HG02759 (cell line): ENCODE results near the gene AGPAT4.

Experiments used
- ATAC-seq: cut with Tn5 transposase; IDR thresholded peaks from one replicate; pipeline ENCODE4 v1.9.1; 2021; ENCODE audit warnings: mild to moderate bottlenecking, moderate library complexity; ENCODE audit not compliant: unreplicated experiment

The AGPAT4 gene

DNA sequence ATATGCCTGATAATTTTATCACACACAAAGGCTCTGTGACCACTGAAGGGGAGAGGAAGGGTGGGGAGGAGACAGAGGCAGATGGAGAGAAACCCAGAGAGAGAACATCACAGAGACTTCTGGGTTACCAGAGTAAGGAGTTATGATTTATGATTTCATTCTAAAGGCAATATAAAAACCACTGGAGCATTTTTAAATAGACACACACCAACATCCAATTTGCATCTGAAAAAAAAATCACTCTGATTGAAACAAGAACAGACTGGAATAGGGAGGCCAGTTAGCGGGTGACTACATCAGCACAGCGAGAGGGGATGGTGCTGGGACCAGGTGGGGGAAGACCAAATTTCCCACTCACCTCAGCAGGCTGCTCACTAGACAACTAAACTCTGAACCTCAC is 104.8 kb downstream of the AGPAT4 start:
- no peak for ATAC-seq

DNA sequence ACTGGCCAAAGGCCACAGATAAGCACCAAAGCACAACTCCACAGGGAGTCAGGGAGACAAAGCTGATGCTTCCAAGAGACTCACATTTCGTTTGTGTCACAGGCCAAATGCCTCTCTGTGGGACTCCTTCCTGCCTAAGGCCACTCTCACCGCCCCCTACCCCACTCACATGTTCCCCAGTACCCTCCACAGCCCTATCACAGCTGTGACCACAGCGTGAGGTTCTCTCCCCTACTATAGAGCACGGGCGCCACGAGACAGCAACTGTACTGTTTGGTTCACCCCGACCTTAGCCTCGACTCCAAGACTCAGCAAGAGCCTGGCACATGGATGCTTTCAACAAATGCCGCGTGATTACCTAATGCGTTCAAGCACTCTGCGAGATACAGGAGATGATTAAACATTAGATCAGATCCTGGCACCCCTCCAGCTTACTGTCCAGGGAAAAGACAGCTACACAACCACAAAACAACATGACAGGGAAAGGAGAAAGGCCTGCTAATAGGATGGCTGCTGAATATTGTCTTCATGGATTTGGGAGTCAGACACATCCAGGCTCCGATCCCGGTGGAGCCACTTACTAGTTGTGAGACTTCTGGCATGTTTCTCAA is 105.5 kb downstream of the AGPAT4 start:
- no peak for ATAC-seq

DNA sequence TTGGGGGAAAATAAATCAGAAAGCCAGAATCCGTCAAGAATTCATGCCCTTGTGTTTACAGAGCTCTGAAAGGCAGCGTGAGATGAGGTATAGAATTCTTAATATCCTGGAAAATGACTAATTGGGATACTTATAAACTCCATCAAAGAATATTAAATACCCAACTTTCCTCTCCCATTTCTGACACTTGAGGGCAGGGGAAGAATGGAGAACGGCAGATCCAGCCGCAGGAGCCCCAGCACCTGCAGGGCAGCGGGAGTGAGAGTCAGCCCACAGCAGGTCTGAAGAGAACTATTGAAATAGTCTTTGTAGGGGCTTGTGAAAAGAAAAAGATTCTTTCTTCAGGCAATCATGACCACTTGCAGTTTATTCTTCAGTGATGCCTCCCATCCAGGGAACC is 107.2 kb downstream of the AGPAT4 start:
- no peak for ATAC-seq

DNA sequence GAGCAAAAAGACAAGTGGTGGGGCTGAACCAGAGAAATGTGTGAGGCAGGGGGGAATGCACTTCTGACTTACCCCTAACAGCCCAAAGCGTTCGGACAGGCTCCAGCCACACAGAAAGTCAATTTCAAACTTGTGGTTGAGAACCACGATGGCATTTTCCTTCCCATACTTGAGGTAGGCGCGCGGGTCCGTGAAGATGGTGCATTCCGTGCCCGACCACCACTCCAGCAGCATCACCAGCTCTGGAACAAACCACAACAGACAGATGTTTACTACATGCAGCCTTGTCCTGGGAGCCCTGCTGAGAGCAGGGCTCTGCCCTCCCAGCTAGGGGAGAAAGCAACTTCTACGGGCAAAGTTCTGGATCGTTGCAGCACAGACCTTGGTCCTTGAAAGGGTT is 107.7 kb downstream of the AGPAT4 start:
- no peak for ATAC-seq

GRCh38 chr6:161164182-161164625 is 109.7 kb downstream of the AGPAT4 start:
- no peak for ATAC-seq

DNA sequence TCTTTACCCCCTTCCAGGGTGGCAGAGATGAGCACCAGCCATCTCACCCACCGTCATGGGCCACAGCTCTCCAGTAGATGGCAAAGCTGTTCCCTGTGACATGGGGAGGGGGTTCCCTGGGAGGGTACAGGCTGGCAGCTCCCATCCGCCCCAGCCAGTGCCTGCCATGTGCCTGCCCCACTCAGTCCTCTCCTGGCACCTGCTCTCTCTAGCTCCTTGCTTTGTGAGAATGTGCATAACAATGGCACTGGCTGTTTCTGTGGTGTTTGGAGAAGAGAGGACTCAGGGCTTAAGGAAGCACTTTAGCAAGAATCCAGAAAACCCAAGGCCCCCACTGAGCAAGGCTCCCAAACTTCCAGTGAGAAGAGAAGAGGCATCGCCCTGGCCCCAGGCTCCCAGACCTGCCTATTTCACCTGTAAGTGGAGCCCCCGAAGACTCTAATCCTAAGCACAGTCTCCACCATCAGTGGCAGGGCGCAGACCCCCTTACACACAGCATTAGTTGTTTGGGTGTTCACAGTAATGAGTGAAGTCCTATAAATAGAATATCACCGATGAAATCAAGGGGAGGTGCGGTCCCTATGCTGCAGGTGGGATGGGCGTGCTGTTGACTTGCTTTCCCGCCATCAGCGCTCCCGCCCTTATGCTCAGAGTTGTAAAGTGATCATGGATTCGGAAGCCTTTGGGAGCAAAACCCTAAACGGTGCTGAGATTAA is 110.2 kb downstream of the AGPAT4 start:
- ATAC-seq, result no peak

GRCh38 chr6:161162722-161163121 is 111.1 kb downstream of the AGPAT4 start:
- no peak for ATAC-seq

DNA sequence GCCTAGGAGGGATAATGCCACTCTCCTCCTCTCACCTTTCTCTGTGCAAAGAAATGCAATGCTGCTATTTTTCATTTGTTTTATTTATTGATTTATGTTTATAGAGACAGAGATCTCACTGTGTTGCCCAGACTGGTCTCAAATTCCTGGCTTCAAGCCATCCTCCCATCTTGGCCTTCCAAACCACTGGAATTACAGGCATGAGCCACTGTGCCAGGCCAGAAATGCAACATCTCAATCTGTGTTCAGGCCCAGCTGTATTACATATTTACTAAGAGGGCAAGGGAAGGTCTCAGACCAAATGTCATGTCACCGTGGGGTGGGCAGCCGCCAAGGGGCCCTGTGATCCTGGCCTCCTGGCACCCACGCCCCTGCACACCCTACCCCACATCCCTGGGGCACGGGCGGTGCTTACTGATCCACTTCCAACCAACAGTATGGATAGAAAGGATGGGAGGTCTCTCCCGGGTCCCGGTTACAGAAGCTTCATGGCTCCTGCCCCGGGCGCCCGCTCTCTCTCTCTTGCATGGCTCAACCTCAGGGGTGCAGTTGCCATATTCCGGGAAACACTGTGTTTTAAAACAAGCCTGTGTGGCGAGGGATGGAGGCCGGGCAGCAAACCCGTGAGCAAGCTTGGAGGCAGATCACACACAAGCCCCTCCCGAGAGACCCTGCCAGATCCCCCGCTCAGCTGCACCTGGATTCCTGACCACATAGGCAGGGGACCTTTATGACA is 111.8 kb downstream of the AGPAT4 start:
- ATAC-seq, result no peak

DNA sequence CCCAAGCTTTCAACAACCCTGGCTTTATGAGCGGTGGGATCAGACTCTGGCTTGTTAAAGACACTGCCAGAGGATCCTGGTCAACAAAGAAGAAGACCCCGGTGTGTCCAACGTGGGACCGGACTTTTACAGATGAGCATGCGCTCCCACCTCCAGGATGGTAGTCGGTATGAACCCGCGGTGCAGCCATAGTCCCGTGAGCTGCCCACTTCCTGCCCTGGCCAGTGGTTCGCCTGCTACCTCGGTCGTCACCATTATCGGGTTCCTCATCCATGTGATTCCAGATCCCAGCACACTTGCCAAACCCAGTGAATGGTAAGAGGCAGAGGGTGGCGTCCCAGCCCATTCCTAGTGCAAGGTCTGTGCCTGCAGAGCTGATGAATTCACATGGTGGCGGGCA is 112.7 kb downstream of the AGPAT4 start:
- no peak for ATAC-seq

GRCh38 chr6:161154796-161155335 is 119.0 kb downstream of the AGPAT4 start:
- ATAC-seq, result no peak

GRCh38 chr6:161153725-161154124 is 120.1 kb downstream of the AGPAT4 start:
- ATAC-seq, result no peak

DNA sequence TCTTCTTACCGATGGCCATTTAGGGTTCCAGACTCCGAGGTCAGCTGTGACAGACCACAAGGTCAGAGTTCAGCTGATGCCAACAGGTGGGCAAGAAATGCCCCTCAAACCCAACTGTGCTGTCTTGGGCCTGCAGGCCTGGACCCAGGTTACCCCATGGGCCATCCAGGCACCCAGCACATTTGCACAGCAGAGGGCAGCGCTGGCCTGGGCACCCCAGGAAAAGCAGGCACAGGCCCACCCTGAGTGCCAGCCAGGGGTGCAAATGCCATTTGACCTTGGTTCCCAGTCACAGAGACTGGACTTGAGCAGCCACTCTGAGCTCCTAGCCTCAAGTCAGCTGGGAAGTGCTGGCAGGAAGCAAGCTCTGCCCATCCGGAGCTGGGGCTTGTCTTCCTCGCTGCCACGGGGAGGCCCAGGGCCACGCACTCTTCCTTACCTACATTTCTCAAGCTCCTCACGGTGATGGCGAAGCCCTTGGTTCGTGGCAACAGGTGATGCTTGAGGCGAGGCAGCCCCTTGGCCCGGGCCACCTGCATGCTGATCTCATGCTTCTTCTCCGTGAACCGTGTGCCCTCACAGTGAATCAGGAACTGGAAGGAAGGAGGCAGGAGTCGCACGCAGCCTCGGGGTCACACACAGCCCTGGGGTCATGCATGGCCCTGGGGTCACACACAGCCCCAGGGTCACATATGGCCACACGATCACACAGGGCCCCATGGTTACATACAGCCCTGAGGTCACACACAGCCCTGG is 120.8 kb downstream of the AGPAT4 start:
- no peak for ATAC-seq

DNA sequence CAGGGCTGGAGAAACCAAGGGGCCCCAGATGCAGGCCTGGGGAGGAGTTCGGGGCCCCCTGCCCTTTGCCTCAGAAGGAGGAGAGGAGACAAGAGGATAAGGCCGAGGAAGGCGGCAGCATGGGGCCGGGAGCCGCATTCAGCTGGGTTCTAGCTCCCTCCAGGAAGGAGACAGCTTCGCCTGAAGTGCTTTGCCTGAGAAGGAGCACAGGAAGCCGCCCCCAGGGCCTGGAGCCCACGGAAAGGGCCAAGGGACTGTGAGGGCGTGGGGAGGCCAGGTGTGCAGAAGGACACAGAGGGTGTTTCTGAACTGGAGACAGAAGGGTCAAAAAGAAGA is 121.4 kb downstream of the AGPAT4 start:
- no peak for ATAC-seq

GRCh38 chr6:161151660-161152526 is 122.0 kb downstream of the AGPAT4 start:
- ATAC-seq, result no peak

DNA sequence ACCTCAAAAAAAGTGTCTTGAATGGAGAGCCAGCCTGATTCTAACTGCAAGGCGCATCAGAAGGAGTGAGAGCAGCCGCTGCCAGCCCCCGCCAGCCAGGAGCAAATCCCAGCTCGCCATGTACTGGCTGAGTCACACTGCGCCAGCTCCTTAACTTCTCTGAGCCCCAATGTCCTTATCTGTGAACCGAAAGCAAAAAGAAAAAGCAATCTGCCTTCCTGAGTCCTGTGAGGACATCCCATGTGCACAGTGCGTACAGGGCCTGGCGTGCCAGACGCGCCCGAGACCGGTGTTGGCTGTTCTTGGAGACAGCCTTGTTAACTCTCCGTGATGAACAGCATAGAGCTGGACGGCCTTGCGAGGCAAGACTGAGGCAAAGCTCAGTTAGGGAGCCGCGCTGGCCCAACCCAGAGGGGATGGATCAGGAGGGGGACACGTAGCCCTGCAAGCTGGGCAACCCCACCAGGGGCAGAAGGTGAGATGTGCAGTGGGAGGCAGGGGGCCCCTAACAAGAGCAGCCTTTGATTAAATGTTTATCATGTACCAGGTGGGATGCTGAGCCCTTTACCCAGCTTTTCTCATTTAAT is 122.7 kb downstream of the AGPAT4 start:
- no peak for ATAC-seq

GRCh38 chr6:161150566-161150965 is 123.3 kb downstream of the AGPAT4 start:
- ATAC-seq, result no peak

GRCh38 chr6:161150136-161150535 is 123.7 kb downstream of the AGPAT4 start:
- no peak for ATAC-seq

- ATAC-seq, result no peak
These were observed 130.0 kb downstream of the AGPAT4 start for GRCh38 chr6:161143663-161144430.

DNA sequence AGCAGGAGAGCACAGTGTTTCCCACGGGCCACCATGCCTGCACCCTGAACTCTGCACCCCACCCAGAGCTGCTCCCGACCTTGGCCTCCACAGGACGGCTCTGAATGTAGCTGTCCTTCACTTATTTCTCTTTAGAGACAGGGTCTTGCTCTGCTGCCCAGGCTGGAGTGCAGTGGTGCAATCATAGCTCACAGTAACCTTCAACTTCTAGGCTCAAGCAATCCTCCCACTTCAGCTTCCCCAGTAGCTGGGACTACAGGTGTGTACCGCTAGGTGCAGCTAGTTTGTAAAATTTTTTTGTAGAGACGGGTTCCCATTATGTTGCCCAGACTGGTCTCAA is 130.9 kb downstream of the AGPAT4 start:
- no peak for ATAC-seq
